Measurements from ENCODE around the gene NHLRC4. TPM values are rescaled to one million over a fixed set of nuclear protein-coding genes. Genes with fewer than 3 reads are reported as not detected.

Gene NHLRC4
- total RNA-seq, 2 experiments from 2014 or later, result 0.45 to 0.55 TPM

DNA sequence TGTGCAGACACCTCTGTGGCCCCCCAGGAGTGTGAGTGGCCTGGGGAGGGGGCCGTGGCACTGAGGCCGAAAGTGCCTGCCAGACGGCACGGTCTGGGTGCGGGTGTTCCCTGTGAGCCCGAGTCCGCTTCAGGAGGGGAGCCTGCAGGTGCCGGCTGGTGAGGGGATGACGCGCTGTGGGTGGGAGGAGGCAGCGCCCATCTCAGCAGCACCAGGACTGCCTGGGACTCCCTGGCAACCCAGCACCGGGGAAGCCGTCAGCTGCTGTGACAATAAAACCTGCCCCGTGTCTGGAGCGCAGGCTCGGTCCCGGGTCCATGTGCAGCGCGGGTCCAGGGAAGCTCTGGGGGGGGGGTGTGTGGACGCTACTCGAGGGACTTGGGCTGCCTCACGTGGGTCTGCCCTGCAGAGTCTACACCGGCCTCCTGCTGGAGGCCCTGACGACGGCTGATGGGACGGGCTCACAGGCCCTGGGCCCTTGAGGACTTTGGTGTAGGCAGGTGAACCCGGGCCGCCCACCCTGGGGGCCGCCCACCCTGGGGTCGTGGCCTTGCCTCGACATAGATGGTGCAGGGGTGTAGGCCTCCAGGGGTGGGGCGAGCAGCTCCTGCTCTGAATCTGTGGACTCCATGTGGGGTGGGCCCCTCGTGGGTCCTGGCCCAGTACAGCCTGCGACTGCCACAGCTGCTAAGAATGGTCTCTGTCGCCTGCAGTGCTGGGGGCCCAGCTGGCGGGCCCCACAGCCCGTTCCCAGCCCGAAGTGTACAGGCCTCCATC is 17.2 kb downstream of the NHLRC4 start:
- ChIA-PET POLR2A (no interaction called here), CTCF (interaction anchor here (0.6 to 0.7 kb wide), 2 partner anchors 16 to 42 kb away, joined by 3 read pairs; no protein-coding TSS in a partner anchor)
- no peak for ATAC-seq (ENCODE audit: poor library complexity)
- intact Hi-C loops (cut with DNase I, micrococcal nuclease), result no loop called here
- no peaks in the 10 kb centered on the region for H3K9me3 Mint-ChIP-seq
- H3K9me3 ChIP-seq (ENCODE audit: control insufficient read depth in 1 of 2, insufficient read depth in 1 of 2, low read length in 2 of 2), result no peaks in the 10 kb centered on the region
- no peak overlapping the region for H3K4me3 ChIP-seq (ENCODE audit: low read length)
- H3K4me1 ChIP-seq (ENCODE audit: insufficient read depth, low read length), result peaks cover 20% of the 10 kb centered on the region
- no peaks in the 10 kb centered on the region for H3K4me1 Mint-ChIP-seq (ENCODE audit: low read depth)
- H3K4me3 Mint-ChIP-seq, result no peak overlapping the region
- H3K27ac Mint-ChIP-seq, result no peak overlapping the region
- no peaks in the 10 kb centered on the region for H3K27me3 ChIP-seq (ENCODE audit: control insufficient read depth in 1 of 2, insufficient read depth in 2 of 2, low read length in 2 of 2)
- H3K27me3 Mint-ChIP-seq, result no peaks in the 10 kb centered on the region
- H3K27ac ChIP-seq (ENCODE audit: low read depth in 1 of 2, low read length in 2 of 2), result no peak overlapping the region
- no peak for TF ChIP-seq CTCF (IDR thresholded peaks at IDR 0.05)
- H3K36me3 Mint-ChIP-seq (ENCODE audit: low read depth), result peaks cover 4% of the 10 kb centered on the region
- no peaks in the 10 kb centered on the region for H3K36me3 ChIP-seq (ENCODE audit: insufficient read depth, low read length)
- DNase-seq, result no peak

GRCh38 chr16:585351-585750 is 18.5 kb downstream of the NHLRC4 start:
- CTCF ChIA-PET, result interaction anchor here (0.6 kb wide), 1 partner anchor 194 kb away, joined by 4 read pairs; no protein-coding TSS in a partner anchor
- intact Hi-C loops (cut with DNase I, micrococcal nuclease), result no loop called here

GRCh38 chr16:586047-586644 is 19.3 kb downstream of the NHLRC4 start:
- DNase-seq (no peak), ATAC-seq (ENCODE audit: poor library complexity) (no peak)
- no peak overlapping the region for H3K27ac ChIP-seq (ENCODE audit: low read depth in 1 of 2, low read length in 2 of 2)
- peaks cover 26% of the 10 kb centered on the region for H3K4me1 ChIP-seq (ENCODE audit: insufficient read depth, low read length)
- H3K9me3 Mint-ChIP-seq, result no peaks in the 10 kb centered on the region
- H3K4me3 Mint-ChIP-seq, result peak overlapping the region; percentile 51
- peaks cover 17% of the 10 kb centered on the region for H3K36me3 Mint-ChIP-seq (ENCODE audit: low read depth)
- no peaks in the 10 kb centered on the region for H3K27me3 ChIP-seq (ENCODE audit: control insufficient read depth in 1 of 2, insufficient read depth in 2 of 2, low read length in 2 of 2)
- H3K27ac Mint-ChIP-seq, result no peak overlapping the region
- peaks cover 8% of the 10 kb centered on the region for H3K4me1 Mint-ChIP-seq (ENCODE audit: low read depth)
- no peaks in the 10 kb centered on the region for H3K9me3 ChIP-seq (ENCODE audit: control insufficient read depth in 1 of 2, insufficient read depth in 1 of 2, low read length in 2 of 2)
- no peaks in the 10 kb centered on the region for H3K36me3 ChIP-seq (ENCODE audit: insufficient read depth, low read length)
- TF ChIP-seq CTCF (IDR thresholded peaks at IDR 0.05), result no peak
- no peak overlapping the region for H3K4me3 ChIP-seq (ENCODE audit: low read length)
- intact Hi-C loops (cut with DNase I, micrococcal nuclease), result no loop called here
- H3K27me3 Mint-ChIP-seq, result no peaks in the 10 kb centered on the region
- CTCF ChIA-PET, result no interaction called here
- POLR2A ChIA-PET, result no interaction called here

More at GRCh38 chr16:585351-585750, 18.5 kb downstream of the NHLRC4 start:
- no peaks in the 10 kb centered on the region for H3K4me1 Mint-ChIP-seq (ENCODE audit: low read depth)
- H3K27me3 ChIP-seq (ENCODE audit: control insufficient read depth in 1 of 2, insufficient read depth in 2 of 2, low read length in 2 of 2), result no peaks in the 10 kb centered on the region
- H3K36me3 Mint-ChIP-seq (ENCODE audit: low read depth), result peaks cover 11% of the 10 kb centered on the region
- H3K27me3 Mint-ChIP-seq, result no peaks in the 10 kb centered on the region
- DNase-seq, result no peak
- H3K4me3 ChIP-seq (ENCODE audit: low read length), result no peak overlapping the region
- no peaks in the 10 kb centered on the region for H3K36me3 ChIP-seq (ENCODE audit: insufficient read depth, low read length)
- H3K4me1 ChIP-seq (ENCODE audit: insufficient read depth, low read length), result peaks cover 18% of the 10 kb centered on the region
- no peak for TF ChIP-seq CTCF (IDR thresholded peaks at IDR 0.05)
- POLR2A ChIA-PET, result no interaction called here
- no peaks in the 10 kb centered on the region for H3K9me3 ChIP-seq (ENCODE audit: control insufficient read depth in 1 of 2, insufficient read depth in 1 of 2, low read length in 2 of 2)
- peak overlapping the region; percentile 11 for H3K4me3 Mint-ChIP-seq
- H3K27ac Mint-ChIP-seq, result no peak overlapping the region
- no peak overlapping the region for H3K27ac ChIP-seq (ENCODE audit: low read depth in 1 of 2, low read length in 2 of 2)
- ATAC-seq (ENCODE audit: poor library complexity), result no peak
- H3K9me3 Mint-ChIP-seq, result no peaks in the 10 kb centered on the region
